22Rv1 (cell line): Measurements from ENCODE around the gene PCK2.

ENCODE experiments used
- H3K27ac ChIP-seq: fragments of 450-650 bp; 2 replicates; pipeline ENCODE4 v1.5.1; 2017
- CTCF ChIP-seq: fragments of 450-650 bp; IDR thresholded peaks from 2 replicates; pipeline ENCODE4 v1.5.1; 2017; ENCODE audit warnings: mild to moderate bottlenecking
- ZFX ChIP-seq: fragments of 450-650 bp; IDR thresholded peaks from 2 replicates; pipeline ENCODE4 v1.6.1; 2017; ENCODE audit warnings: antibody characterized with exemption, borderline replicate concordance

The PCK2 gene

GRCh38 chr14:24080142-24080530 lies 14.0 kb upstream of the PCK2 start:
- TF ChIP-seq ZFX (no peak), CTCF (no peak)

GRCh38 chr14:24080888-24081738 lies 13.0 kb upstream of the PCK2 start:
- H3K27ac ChIP-seq = peak overlapping the region; percentile 59
- no peak for TF ChIP-seq ZFX
- peak; percentile 16; the same call in 1 of the 2 replicates for TF ChIP-seq CTCF

More at GRCh38 chr14:24080142-24080530, 14.0 kb upstream of the PCK2 start:
- H3K27ac ChIP-seq = 0 out of 2 replicates have a peak overlapping the region, but pooled peaks have one; percentile 59

- TF ChIP-seq ZFX (no peak), CTCF (no peak)
- H3K27ac ChIP-seq = peak overlapping the region; percentile 59
These were observed 12.3 kb upstream of the PCK2 start for GRCh38 chr14:24081739-24082211.

GRCh38 chr14:24082411-24083080 lies 11.6 kb upstream of the PCK2 start:
- TF ChIP-seq ZFX (no peak), CTCF (no peak)

GRCh38 chr14:24083462-24083861 lies 10.6 kb upstream of the PCK2 start:
- no peak overlapping the region for H3K27ac ChIP-seq
- TF ChIP-seq CTCF (no peak), ZFX (no peak)

More at GRCh38 chr14:24082411-24083080, 11.6 kb upstream of the PCK2 start:
- H3K27ac ChIP-seq = no peak overlapping the region

GRCh38 chr14:24084440-24084839 lies 9.7 kb upstream of the PCK2 start:
- no peak overlapping the region for H3K27ac ChIP-seq
- TF ChIP-seq ZFX (no peak), CTCF (no peak)

- TF ChIP-seq CTCF = no peak
- no peak for TF ChIP-seq ZFX
- H3K27ac ChIP-seq = no peak overlapping the region
These were observed 8.9 kb upstream of the PCK2 start for GRCh38 chr14:24085215-24085614.
